Endodermal cell (in vitro differentiated cells): ENCODE data around the gene PI4KA. TPM values are rescaled to one million over a fixed set of nuclear protein-coding genes. Genes with fewer than 3 reads are reported as not detected.

Experiments
- DNase-seq: peaks from one replicate; pipeline ENCODE4 v3.0.0-alpha.2; 2017
- H3K27ac ChIP-seq: 2 replicates; pipeline ENCODE4 v1.5.1; 2013; ENCODE audit warnings: mild to moderate bottlenecking, low read depth, low read length, moderate library complexity
- H3K27me3 ChIP-seq: 2 replicates; pipeline ENCODE4 v1.6.1; 2013; ENCODE audit warnings: mild to moderate bottlenecking, low read length, moderate library complexity; ENCODE audit not compliant: insufficient read depth, control insufficient read depth, poor library complexity, severe bottlenecking
- H3K36me3 ChIP-seq: 2 replicates; pipeline ENCODE4 v1.7.0; 2013; ENCODE audit warnings: mild to moderate bottlenecking, low read length, moderate library complexity; ENCODE audit not compliant: control insufficient read depth, insufficient read depth
- H3K4me1 ChIP-seq: one replicate; pipeline ENCODE4 v1.7.0; 2013; ENCODE audit warnings: low read length; ENCODE audit not compliant: control insufficient read depth, insufficient read depth
- H3K4me3 ChIP-seq: 2 replicates; pipeline ENCODE4 v1.5.1; 2013; ENCODE audit warnings: mild to moderate bottlenecking, low read length, moderate library complexity
- H3K9ac ChIP-seq: 2 replicates; pipeline ENCODE4 v1.6.1; 2013; ENCODE audit warnings: mild to moderate bottlenecking, low read length, moderate library complexity; ENCODE audit not compliant: poor library complexity, severe bottlenecking; ENCODE audit errors: extremely low read depth
- H3K9me3 ChIP-seq: 2 replicates; pipeline ENCODE4 v1.6.1; 2013; ENCODE audit warnings: mild to moderate bottlenecking, low read length, moderate library complexity; ENCODE audit not compliant: control insufficient read depth
- H3K27ac Mint-ChIP-seq: 2 replicates; pipeline ENCODE4 v1.8.0; 2020; ENCODE audit warnings: mixed read lengths
- H3K27me3 Mint-ChIP-seq: 2 replicates; pipeline ENCODE4 v1.8.0; 2021; ENCODE audit warnings: mild to moderate bottlenecking, mixed read lengths; ENCODE audit not compliant: insufficient read depth
- H3K36me3 Mint-ChIP-seq: 2 replicates; pipeline ENCODE4 v1.8.0; 2020; ENCODE audit warnings: low read depth, mixed read lengths
- H3K4me1 Mint-ChIP-seq: 2 replicates; pipeline ENCODE4 v1.8.0; 2020; ENCODE audit warnings: mixed read lengths
- H3K4me3 Mint-ChIP-seq: 2 replicates; pipeline ENCODE4 v1.8.0; 2020; ENCODE audit warnings: mild to moderate bottlenecking, moderate library complexity, mixed read lengths
- H3K9me3 Mint-ChIP-seq: 2 replicates; pipeline ENCODE4 v1.8.0; 2020; ENCODE audit warnings: mild to moderate bottlenecking, mixed read lengths
- CTCF ChIP-seq: fragments of 200-600 bp; sonication (generic); conservative IDR thresholded peaks from 2 replicates; pipeline ENCODE4 v1.5.0; 2021; ENCODE audit warnings: antibody characterized with exemption, mild to moderate bottlenecking
- WGBS, 2 experiments: methylation state at CpG; one replicate each; pipeline versions ENCODE4 v1.1.5 to v1.1.7; 2013; ENCODE audit warnings: missing lambda C conversion rate in 2 of 2, mixed read lengths in 1 of 2; ENCODE audit not compliant: insufficient coverage in 1 of 2, insufficient read length in 1 of 2; 5-methylcytosine and 5-hydroxymethylcytosine counted together
- total RNA-seq, 2 donors: library from RNA; stranded (reverse); fragmentation: NEBNext Ultra II Directional in 1 of 2; extraction: Animal tissue kit (Norgen Biotek cat#: 25700) in 1 of 2; gene quantifications; 2 replicates in 1 of 2; 3 replicates in 1 of 2; pipeline ENCODE4 v1.2.1, GENCODE V29; 2021

Gene PI4KA
- total RNA-seq, 2 donors from 2014 or later = 49.0 to 62.0 TPM

- Histone ChIP-seq H3K4me3 (no peak overlapping the region), H3K9me3 (no peaks in the 10 kb centered on the region), H3K27me3 (no peaks in the 10 kb centered on the region), H3K27ac (no peak overlapping the region), H3K4me1 (no peaks in the 10 kb centered on the region), H3K36me3 (peaks cover 18% of the 10 kb centered on the region), H3K9ac (no peak overlapping the region)
- H3K4me1 Mint-ChIP-seq = no peaks in the 10 kb centered on the region
- H3K27ac Mint-ChIP-seq = no peak overlapping the region
- no peak overlapping the region for H3K4me3 Mint-ChIP-seq
- DNase-seq = no peak
- no peaks in the 10 kb centered on the region for H3K27me3 Mint-ChIP-seq
- H3K36me3 Mint-ChIP-seq = peaks cover 26% of the 10 kb centered on the region
- H3K9me3 Mint-ChIP-seq = no peaks in the 10 kb centered on the region
- no peak for TF ChIP-seq CTCF
- 91 to 92% methylated on average over 6 to 9 of the region's 9 CpGs for WGBS, 2 experiments
Observed at GRCh38 chr22:20748731-20749428, 109.7 kb downstream of the PI4KA start.

- no peaks in the 10 kb centered on the region for H3K4me1 ChIP-seq
- DNase-seq = no peak
- WGBS, 2 experiments = 89 to 93% methylated on average over 4 to 7 of the region's 7 CpGs
- no peak overlapping the region for H3K9ac ChIP-seq
- H3K4me1 Mint-ChIP-seq = no peaks in the 10 kb centered on the region
- no peak overlapping the region for H3K4me3 ChIP-seq
- no peaks in the 10 kb centered on the region for H3K9me3 ChIP-seq
- H3K9me3 Mint-ChIP-seq = no peaks in the 10 kb centered on the region
- no peak overlapping the region for H3K4me3 Mint-ChIP-seq
- no peaks in the 10 kb centered on the region for H3K27me3 Mint-ChIP-seq
- H3K27ac ChIP-seq = no peak overlapping the region
- no peak for TF ChIP-seq CTCF
- H3K36me3 Mint-ChIP-seq = peaks cover 26% of the 10 kb centered on the region
- H3K27ac Mint-ChIP-seq = no peak overlapping the region
- no peaks in the 10 kb centered on the region for H3K27me3 ChIP-seq
- H3K36me3 ChIP-seq = peaks cover 18% of the 10 kb centered on the region
Observed at GRCh38 chr22:20748082-20748481, 110.5 kb downstream of the PI4KA start.

GRCh38 chr22:20747223-20747622 lies 111.4 kb downstream of the PI4KA start:
- Histone ChIP-seq H3K27ac (no peak overlapping the region), H3K9ac (no peak overlapping the region), H3K9me3 (no peaks in the 10 kb centered on the region), H3K4me3 (no peak overlapping the region), H3K27me3 (no peaks in the 10 kb centered on the region), H3K4me1 (no peaks in the 10 kb centered on the region), H3K36me3 (peaks cover 18% of the 10 kb centered on the region)
- DNase-seq = no peak
- Mint-ChIP-seq H3K27ac (no peak overlapping the region), H3K36me3 (peaks cover 25% of the 10 kb centered on the region), H3K4me1 (no peaks in the 10 kb centered on the region), H3K27me3 (no peaks in the 10 kb centered on the region), H3K9me3 (no peaks in the 10 kb centered on the region), H3K4me3 (no peak overlapping the region)
- TF ChIP-seq CTCF = no peak
- WGBS, 2 experiments = 94 to 99% methylated on average over 10 of the region's 10 CpGs
